ENCODE results near the gene ACSM2A.
"Not testable (repeated sequence)": the region's sequence is repeated elsewhere in the genome, so short reads cannot be mapped to it uniquely, and the experiment has no call there.

The ACSM2A gene

GRCh38 chr16:20451364-20451763 lies at the start of gene ACSM2A:
Gene ACSM2A (plus strand): TSS chr16:20451521. CDS start chr16:20460115, 8,594 bp downstream.
- not testable (repeated sequence) for DNase-seq (ENCODE audit: low spot score in 2 of 2); H3K27me3 Mint-ChIP-seq; H3K27ac Mint-ChIP-seq (ENCODE audit: low read depth); H3K4me3 Mint-ChIP-seq; ATAC-seq (replicated peaks; ENCODE audit: extremely low read depth, poor library complexity, severe bottlenecking); H3K9me3 Mint-ChIP-seq; H3K36me3 Mint-ChIP-seq (ENCODE audit: insufficient read depth); H3K4me1 Mint-ChIP-seq

- no peaks in the 10 kb centered on the region for H3K9me3 Mint-ChIP-seq
- no peaks in the 10 kb centered on the region for H3K36me3 Mint-ChIP-seq (ENCODE audit: insufficient read depth)
- H3K4me3 Mint-ChIP-seq, result no peak overlapping the region
- DNase-seq (ENCODE audit: low spot score in 2 of 2) (no peak), ATAC-seq (replicated peaks; ENCODE audit: extremely low read depth, poor library complexity, severe bottlenecking) (no peak)
- H3K27ac Mint-ChIP-seq (ENCODE audit: low read depth), result no peak overlapping the region
- H3K4me1 Mint-ChIP-seq, result no peaks in the 10 kb centered on the region
- peaks cover 10% of the 10 kb centered on the region for H3K27me3 Mint-ChIP-seq
These were observed 48.7 kb upstream of the ACSM2A start for GRCh38 chr16:20402651-20403050.

GRCh38 chr16:20404637-20405036 lies 46.7 kb upstream of the ACSM2A start, which contains the start of gene PDILT:
Gene PDILT (minus strand): TSS chr16:20404737. CDS start chr16:20399300, 5,437 bp downstream.
- no peak within 1 kb of the TSS for H3K4me3 Mint-ChIP-seq
- H3K27ac Mint-ChIP-seq (ENCODE audit: low read depth), result no peak within 1 kb of the TSS
- peaks cover 10% of the 10 kb centered on the region for H3K27me3 Mint-ChIP-seq
- ATAC-seq (replicated peaks; ENCODE audit: extremely low read depth, poor library complexity, severe bottlenecking), result no peak
- H3K9me3 Mint-ChIP-seq, result no peaks in the 10 kb centered on the region
- no peaks in the 10 kb centered on the region for H3K36me3 Mint-ChIP-seq (ENCODE audit: insufficient read depth)
- DNase-seq (ENCODE audit: low spot score in 2 of 2), result no peak
- H3K4me1 Mint-ChIP-seq, result no peaks in the 10 kb centered on the region

- no peaks in the 10 kb centered on the region for H3K36me3 Mint-ChIP-seq (ENCODE audit: insufficient read depth)
- H3K9me3 Mint-ChIP-seq, result no peaks in the 10 kb centered on the region
- no peak within 1 kb of the TSS for H3K4me3 Mint-ChIP-seq
- ATAC-seq (replicated peaks; ENCODE audit: extremely low read depth, poor library complexity, severe bottlenecking) (no peak), DNase-seq (ENCODE audit: low spot score in 2 of 2) (no peak)
- no peak within 1 kb of the TSS for H3K27ac Mint-ChIP-seq (ENCODE audit: low read depth)
- no peaks in the 10 kb centered on the region for H3K4me1 Mint-ChIP-seq
- peaks cover 9% of the 10 kb centered on the region for H3K27me3 Mint-ChIP-seq
These were observed 41.8 kb upstream of the ACSM2A start, which contains the start of gene ACSM5 for GRCh38 chr16:20409398-20410120. Gene ACSM5 (plus strand): TSS chr16:20409534. CDS start chr16:20411485, 1,951 bp downstream.

- Mint-ChIP-seq H3K4me3 (no peak overlapping the region), H3K27ac (ENCODE audit: low read depth) (no peak overlapping the region), H3K9me3 (no peaks in the 10 kb centered on the region), H3K4me1 (no peaks in the 10 kb centered on the region), H3K27me3 (peaks cover 15% of the 10 kb centered on the region), H3K36me3 (ENCODE audit: insufficient read depth) (no peaks in the 10 kb centered on the region)
- ATAC-seq (replicated peaks; ENCODE audit: extremely low read depth, poor library complexity, severe bottlenecking) (no peak), DNase-seq (ENCODE audit: low spot score in 2 of 2) (no peak)
These were observed 41.1 kb upstream of the ACSM2A start for GRCh38 chr16:20410121-20410723.

GRCh38 chr16:20411055-20411454 lies 40.3 kb upstream of the ACSM2A start:
- Mint-ChIP-seq H3K27ac (ENCODE audit: low read depth) (no peak overlapping the region), H3K9me3 (no peaks in the 10 kb centered on the region), H3K36me3 (ENCODE audit: insufficient read depth) (no peaks in the 10 kb centered on the region), H3K4me3 (no peak overlapping the region), H3K4me1 (no peaks in the 10 kb centered on the region), H3K27me3 (peaks cover 21% of the 10 kb centered on the region)
- DNase-seq (ENCODE audit: low spot score in 2 of 2) (no peak), ATAC-seq (replicated peaks; ENCODE audit: extremely low read depth, poor library complexity, severe bottlenecking) (no peak)

GRCh38 chr16:20415541-20415940 lies 35.8 kb upstream of the ACSM2A start:
- no peak for DNase-seq (ENCODE audit: low spot score in 2 of 2)
- no peaks in the 10 kb centered on the region for H3K36me3 Mint-ChIP-seq (ENCODE audit: insufficient read depth)
- H3K27ac Mint-ChIP-seq (ENCODE audit: low read depth), result no peak overlapping the region
- H3K9me3 Mint-ChIP-seq, result no peaks in the 10 kb centered on the region
- no peak overlapping the region for H3K4me3 Mint-ChIP-seq
- peaks cover 21% of the 10 kb centered on the region for H3K27me3 Mint-ChIP-seq
- ATAC-seq (replicated peaks; ENCODE audit: extremely low read depth, poor library complexity, severe bottlenecking), result no peak
- H3K4me1 Mint-ChIP-seq, result no peaks in the 10 kb centered on the region

- peaks cover 17% of the 10 kb centered on the region for H3K27me3 Mint-ChIP-seq
- H3K36me3 Mint-ChIP-seq (ENCODE audit: insufficient read depth); ATAC-seq (replicated peaks; ENCODE audit: extremely low read depth, poor library complexity, severe bottlenecking); H3K4me1 Mint-ChIP-seq; DNase-seq (ENCODE audit: low spot score in 2 of 2); H3K27ac Mint-ChIP-seq (ENCODE audit: low read depth); H3K4me3 Mint-ChIP-seq; H3K9me3 Mint-ChIP-seq: not testable (repeated sequence)
These were observed 32.2 kb upstream of the ACSM2A start for GRCh38 chr16:20419093-20419492.

GRCh38 chr16:20421748-20422147 lies 29.6 kb upstream of the ACSM2A start:
- DNase-seq (ENCODE audit: low spot score in 2 of 2); H3K9me3 Mint-ChIP-seq; ATAC-seq (replicated peaks; ENCODE audit: extremely low read depth, poor library complexity, severe bottlenecking); H3K27ac Mint-ChIP-seq (ENCODE audit: low read depth); H3K27me3 Mint-ChIP-seq; H3K4me3 Mint-ChIP-seq; H3K36me3 Mint-ChIP-seq (ENCODE audit: insufficient read depth); H3K4me1 Mint-ChIP-seq: not testable (repeated sequence)

GRCh38 chr16:20423772-20424128 lies 27.6 kb upstream of the ACSM2A start:
- H3K36me3 Mint-ChIP-seq (ENCODE audit: insufficient read depth); DNase-seq (ENCODE audit: low spot score in 2 of 2); ATAC-seq (replicated peaks; ENCODE audit: extremely low read depth, poor library complexity, severe bottlenecking); H3K4me1 Mint-ChIP-seq; H3K27ac Mint-ChIP-seq (ENCODE audit: low read depth); H3K9me3 Mint-ChIP-seq; H3K4me3 Mint-ChIP-seq: not testable (repeated sequence)
- peaks cover 10% of the 10 kb centered on the region for H3K27me3 Mint-ChIP-seq

GRCh38 chr16:20424129-20424866 lies 27.0 kb upstream of the ACSM2A start:
- Mint-ChIP-seq H3K4me3 (no peak overlapping the region), H3K27ac (ENCODE audit: low read depth) (no peak overlapping the region), H3K27me3 (peaks cover 10% of the 10 kb centered on the region), H3K4me1 (no peaks in the 10 kb centered on the region), H3K36me3 (ENCODE audit: insufficient read depth) (no peaks in the 10 kb centered on the region), H3K9me3 (peaks cover 6% of the 10 kb centered on the region)
- no peak for ATAC-seq (replicated peaks; ENCODE audit: extremely low read depth, poor library complexity, severe bottlenecking)
- no peak for DNase-seq (ENCODE audit: low spot score in 2 of 2)

- not testable (repeated sequence) for H3K9me3 Mint-ChIP-seq; H3K4me1 Mint-ChIP-seq; H3K36me3 Mint-ChIP-seq (ENCODE audit: insufficient read depth); H3K4me3 Mint-ChIP-seq; DNase-seq (ENCODE audit: low spot score in 2 of 2); ATAC-seq (replicated peaks; ENCODE audit: extremely low read depth, poor library complexity, severe bottlenecking); H3K27ac Mint-ChIP-seq (ENCODE audit: low read depth)
- peaks cover 27% of the 10 kb centered on the region for H3K27me3 Mint-ChIP-seq
These were observed 23.9 kb upstream of the ACSM2A start for GRCh38 chr16:20427401-20427797.

GRCh38 chr16:20429499-20429898 lies 21.8 kb upstream of the ACSM2A start:
- H3K9me3 Mint-ChIP-seq; DNase-seq (ENCODE audit: low spot score in 2 of 2); ATAC-seq (replicated peaks; ENCODE audit: extremely low read depth, poor library complexity, severe bottlenecking); H3K36me3 Mint-ChIP-seq (ENCODE audit: insufficient read depth); H3K4me3 Mint-ChIP-seq; H3K4me1 Mint-ChIP-seq; H3K27ac Mint-ChIP-seq (ENCODE audit: low read depth): not testable (repeated sequence)
- peaks cover 27% of the 10 kb centered on the region for H3K27me3 Mint-ChIP-seq

Data from central memory CD8-positive, alpha-beta T cell (primary cell).